Measurements from ENCODE around the gene TNIP2. TPM values are rescaled to one million over a fixed set of nuclear protein-coding genes. Genes with fewer than 3 reads are reported as not detected.

TNIP2 gene
- total and polyA plus RNA-seq, 2 of the 8 experiments (the other 6 are each of a cell fraction or from before 2014, with no cell fraction given), result 23.7 to 37.7 TPM

GRCh38 chr4:2755821-2756690 is at the start of gene TNIP2 (continued):
- TF ChIP-seq SRF (IDR thresholded peaks at IDR 0.05; ENCODE audit: low read depth, low read length) (no peak), GTF2F1 (IDR thresholded peaks at IDR 0.05; ENCODE audit: borderline replicate concordance, low read depth, low read length) (no peak), CREB1 (IDR thresholded peaks at IDR 0.05) (peak; percentile 7; the same call in 1 of the 2 replicates), USF2 (IDR thresholded peaks at IDR 0.05; ENCODE audit: low read length) (no peak), BACH1 (IDR thresholded peaks at IDR 0.05; ENCODE audit: low read length) (peak; percentile 55; the same call in 1 of the 2 replicates), SIN3A (conservative IDR thresholded peaks at IDR 0.05 in 1 of 2, IDR thresholded peaks at IDR 0.05 in 1 of 2; ENCODE audit: low read depth in 1 of 2, low read length in 2 of 2) (no peak; a peak in 2 of 4 replicates), RXRA (IDR thresholded peaks at IDR 0.05; ENCODE audit: insufficient read depth, low read depth, low read length) (no peak), SAP30 (IDR thresholded peaks at IDR 0.05; ENCODE audit: insufficient read depth, insufficient replicate concordance, low read length) (no peak)
